ELF-1 (cell line): ENCODE data around the gene MYLIP.

Experiments
- DNase-seq: peaks from one replicate; pipeline ENCODE4 v3.0.0-alpha.2; 2016; ENCODE audit warnings: low read depth, low spot score

Gene MYLIP

GRCh38 chr6:16106991-16107787 is 21.7 kb upstream of the MYLIP start:
- no peak for DNase-seq

- DNase-seq: no peak
Observed at GRCh38 chr6:16108419-16108818, 20.5 kb upstream of the MYLIP start.

GRCh38 chr6:16108921-16109658 is 19.8 kb upstream of the MYLIP start:
- peak; percentile 17 for DNase-seq

- no peak for DNase-seq
Observed at GRCh38 chr6:16109659-16110305, 19.1 kb upstream of the MYLIP start.

GRCh38 chr6:16118825-16119224 is 10.1 kb upstream of the MYLIP start:
- DNase-seq: no peak

- no peak for DNase-seq
Observed at GRCh38 chr6:16121339-16121738, 7.5 kb upstream of the MYLIP start.

GRCh38 chr6:16122197-16122596 is 6.7 kb upstream of the MYLIP start:
- no peak for DNase-seq

GRCh38 chr6:16124198-16125180 is 4.4 kb upstream of the MYLIP start:
- DNase-seq: no peak

- DNase-seq: no peak
Observed at GRCh38 chr6:16126056-16126455, 2.8 kb upstream of the MYLIP start.

GRCh38 chr6:16126861-16127260 is 2.0 kb upstream of the MYLIP start:
- DNase-seq: no peak

GRCh38 chr6:16127471-16127870 is 1.4 kb upstream of the MYLIP start:
- DNase-seq: no peak

- DNase-seq: peak; percentile 21
Observed at GRCh38 chr6:16129623-16130401, 926 bp downstream of the MYLIP start.

- peak; percentile 42 for DNase-seq
Observed at GRCh38 chr6:16130437-16130891, 1.6 kb downstream of the MYLIP start.

GRCh38 chr6:16130932-16131387 is 2.1 kb downstream of the MYLIP start:
- DNase-seq: no peak

- DNase-seq: no peak
Observed at GRCh38 chr6:16132909-16133308, 4.0 kb downstream of the MYLIP start.

GRCh38 chr6:16134430-16134829 is 5.5 kb downstream of the MYLIP start:
- no peak for DNase-seq

- no peak for DNase-seq
Observed at GRCh38 chr6:16135066-16135465, 6.2 kb downstream of the MYLIP start.

- no peak for DNase-seq
Observed at GRCh38 chr6:16136091-16136490, 7.2 kb downstream of the MYLIP start.

GRCh38 chr6:16136621-16137450 is 8.0 kb downstream of the MYLIP start:
- DNase-seq: no peak

GRCh38 chr6:16137451-16137801 is 8.5 kb downstream of the MYLIP start:
- DNase-seq: no peak
